ENCODE measurements around the gene NDST1.
"Not testable (repeated sequence)": the region's sequence is repeated elsewhere in the genome, so short reads cannot be mapped to it uniquely, and the experiment has no call there.

Gene NDST1

DNA sequence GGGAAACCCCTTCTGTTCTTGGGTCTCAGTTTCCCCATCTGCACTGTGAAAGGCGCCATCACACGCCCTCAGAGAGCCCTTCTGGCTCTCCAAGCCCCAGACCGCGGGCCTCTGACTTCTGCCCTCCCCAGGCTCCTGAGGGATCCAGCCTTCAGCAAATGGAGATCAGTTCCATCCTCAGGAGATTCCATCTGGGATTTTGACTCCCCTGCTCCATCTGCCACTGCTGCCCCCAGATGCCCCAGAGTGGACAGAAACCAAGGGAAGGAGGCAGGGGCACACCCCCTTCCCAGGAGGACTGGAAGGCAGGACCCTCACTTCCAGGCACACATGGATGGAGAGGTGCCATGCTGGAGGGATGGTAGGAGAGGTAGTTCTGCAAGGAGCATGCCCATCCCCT, 39.7 kb upstream of the NDST1 start:
- TF ChIP-seq, protein P1, sequence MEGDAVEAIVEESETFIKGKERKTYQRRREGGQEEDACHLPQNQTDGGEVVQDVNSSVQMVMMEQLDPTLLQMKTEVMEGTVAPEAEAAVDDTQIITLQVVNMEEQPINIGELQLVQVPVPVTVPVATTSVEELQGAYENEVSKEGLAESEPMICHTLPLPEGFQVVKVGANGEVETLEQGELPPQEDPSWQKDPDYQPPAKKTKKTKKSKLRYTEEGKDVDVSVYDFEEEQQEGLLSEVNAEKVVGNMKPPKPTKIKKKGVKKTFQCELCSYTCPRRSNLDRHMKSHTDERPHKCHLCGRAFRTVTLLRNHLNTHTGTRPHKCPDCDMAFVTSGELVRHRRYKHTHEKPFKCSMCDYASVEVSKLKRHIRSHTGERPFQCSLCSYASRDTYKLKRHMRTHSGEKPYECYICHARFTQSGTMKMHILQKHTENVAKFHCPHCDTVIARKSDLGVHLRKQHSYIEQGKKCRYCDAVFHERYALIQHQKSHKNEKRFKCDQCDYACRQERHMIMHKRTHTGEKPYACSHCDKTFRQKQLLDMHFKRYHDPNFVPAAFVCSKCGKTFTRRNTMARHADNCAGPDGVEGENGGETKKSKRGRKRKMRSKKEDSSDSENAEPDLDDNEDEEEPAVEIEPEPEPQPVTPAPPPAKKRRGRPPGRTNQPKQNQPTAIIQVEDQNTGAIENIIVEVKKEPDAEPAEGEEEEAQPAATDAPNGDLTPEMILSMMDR (conservative IDR thresholded peaks at IDR 0.05; ENCODE audit: low read depth) = no peak
- H3K27ac ChIP-seq = peak overlapping the region; percentile 83
- DNase-seq (ENCODE audit: low spot score) = no peak
- CTCF ChIA-PET = interaction anchor here (0.7 to 0.9 kb wide), 2 partner anchors 9 to 66 kb away, joined by 3 read pairs; no protein-coding TSS in a partner anchor
- POLR2A ChIA-PET (ENCODE audit: low non-redundant PET) = no interaction called here

GRCh38 chr5:150469718-150470469, 38.0 kb upstream of the NDST1 start:
- peak; percentile 73 for DNase-seq (ENCODE audit: low spot score)
- H3K27ac ChIP-seq = peak overlapping the region; percentile 92
- POLR2A ChIA-PET (ENCODE audit: low non-redundant PET) = no interaction called here
- TF ChIP-seq, protein P1 (conservative IDR thresholded peaks at IDR 0.05; ENCODE audit: low read depth) = no peak
- CTCF ChIA-PET = no interaction called here

- ChIA-PET POLR2A (ENCODE audit: low non-redundant PET) (interaction anchor here (0.6 to 1.1 kb wide), 4 partner anchors 9 to 111 kb away, joined by 3 to 13 read pairs (median 7); no protein-coding TSS in a partner anchor), CTCF (interaction anchor here (0.6 to 1.5 kb wide), 3 partner anchors 14 to 23 kb away, joined by 3 to 5 read pairs (median 4); no protein-coding TSS in a partner anchor)
- DNase-seq (ENCODE audit: low spot score) = peak; percentile 95
- H3K27ac ChIP-seq = peak overlapping the region; percentile 92
- TF ChIP-seq, protein P1 (conservative IDR thresholded peaks at IDR 0.05; ENCODE audit: low read depth) = no peak
Observed at GRCh38 chr5:150473673-150474358, 34.1 kb upstream of the NDST1 start.

GRCh38 chr5:150476568-150476967, 31.4 kb upstream of the NDST1 start:
- peak overlapping the region; percentile 7; the same call in 1 of the 2 replicates for H3K27ac ChIP-seq
- CTCF ChIA-PET; POLR2A ChIA-PET (ENCODE audit: low non-redundant PET); DNase-seq (ENCODE audit: low spot score): not testable (repeated sequence)

DNA sequence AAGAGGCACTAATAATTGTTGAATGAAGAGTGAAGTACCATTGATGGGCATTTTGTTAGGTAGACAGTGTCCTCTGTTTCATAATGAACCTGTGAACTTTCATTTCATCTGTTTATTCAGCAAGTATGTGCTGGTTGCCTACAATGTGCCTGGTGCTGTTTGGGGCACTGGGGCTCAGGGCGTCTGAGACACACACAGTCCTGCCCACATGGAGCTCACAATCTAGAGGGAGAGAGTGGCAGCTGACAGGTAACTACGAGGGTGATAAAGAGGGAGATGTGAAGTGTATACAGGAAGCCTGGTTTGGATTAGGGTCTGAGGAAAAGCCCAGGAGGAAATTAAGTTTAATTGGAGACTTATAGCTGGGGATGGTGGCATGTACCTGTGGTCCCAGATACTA, 28.5 kb upstream of the NDST1 start:
- DNase-seq (ENCODE audit: low spot score) = no peak
- no peak overlapping the region for H3K27ac ChIP-seq
- POLR2A ChIA-PET (ENCODE audit: low non-redundant PET) = no interaction called here
- CTCF ChIA-PET = no interaction called here
- TF ChIP-seq, protein P1 (conservative IDR thresholded peaks at IDR 0.05; ENCODE audit: low read depth) = no peak

GRCh38 chr5:150481708-150481965, 26.3 kb upstream of the NDST1 start:
- no peak for DNase-seq (ENCODE audit: low spot score)
- H3K27ac ChIP-seq = peak overlapping the region; percentile 90; the same call in 1 of the 2 replicates
- TF ChIP-seq, protein P1 (conservative IDR thresholded peaks at IDR 0.05; ENCODE audit: low read depth) = no peak
- ChIA-PET POLR2A (ENCODE audit: low non-redundant PET) (no interaction called here), CTCF (interaction anchor here (0.7 to 1.2 kb wide), 3 partner anchors 21 to 307 kb away, joined by 3 to 4 read pairs (median 4); no protein-coding TSS in a partner anchor)
